Measurements from ENCODE around the gene SEMA3E.

DNA sequence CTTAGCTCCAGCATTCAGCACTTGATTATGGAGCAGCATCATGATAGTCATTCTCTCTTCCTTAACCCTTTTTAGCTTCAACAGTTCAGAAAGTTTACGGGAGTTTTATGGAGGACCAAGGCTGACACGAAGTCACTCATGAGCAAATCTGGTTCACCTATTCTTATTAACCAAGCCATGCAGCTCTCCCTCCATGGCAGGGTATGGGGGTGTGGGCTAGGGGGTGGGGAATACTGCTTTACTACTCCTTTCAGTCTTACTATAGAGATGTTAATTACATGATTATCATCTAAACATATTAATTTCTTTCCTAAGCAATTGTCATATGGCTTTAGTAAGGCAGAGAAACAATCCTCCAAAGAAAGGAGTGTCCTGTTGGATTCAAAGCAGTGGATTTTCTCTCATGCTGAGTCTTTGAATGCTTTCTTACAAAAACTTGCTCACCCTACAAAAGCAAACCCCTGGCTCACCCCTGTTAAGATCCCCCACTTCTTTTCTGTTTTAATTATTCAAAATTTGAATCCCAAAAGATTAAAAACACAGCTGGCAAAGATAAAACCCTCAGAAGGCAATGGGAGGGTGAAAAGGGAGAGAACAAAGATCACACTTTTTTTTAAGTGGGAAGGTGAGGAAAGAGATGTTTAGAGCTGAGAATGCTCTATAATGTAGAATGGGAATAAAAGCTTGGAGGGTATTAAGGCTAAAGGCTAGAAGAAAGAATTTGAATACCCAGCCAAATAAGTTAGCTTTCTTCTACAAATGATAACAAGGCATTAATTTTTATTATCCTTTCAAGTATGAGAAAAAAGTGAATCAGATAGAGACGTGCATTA lies 46.4 kb upstream of the SEMA3E start:
- no peak for TF ChIP-seq EZH2 (IDR thresholded peaks at IDR 0.05)
- no peak for TF ChIP-seq POLR2AphosphoS5 (IDR thresholded peaks at IDR 0.05; ENCODE audit: borderline replicate concordance, low read depth, low read length)
- TF ChIP-seq FOXP2 (optimal IDR thresholded peaks at IDR 0.05; ENCODE audit: control extremely low read depth, extremely low read length, insufficient read depth) = no peak
